ENCODE results near the gene D2HGDH. TPM values are rescaled to one million over a fixed set of nuclear protein-coding genes. Genes with fewer than 3 reads are reported as not detected.
"Not testable (repeated sequence)": the region's sequence is repeated elsewhere in the genome, so short reads cannot be mapped to it uniquely, and the experiment has no call there.

D2HGDH gene
- total and polyA plus RNA-seq, 7 donors: 14.1 to 31.0 (median 20.3) TPM

- Histone ChIP-seq H3K27ac (no peak overlapping the region), H3K27me3 (ENCODE audit: insufficient read depth in 3 of 3, low read length in 2 of 3) (peaks cover 0 to 1% (median 0%) of the 10 kb centered on the region in 3 donors), H3K4me1 (no peaks in the 10 kb centered on the region), H3K36me3 (ENCODE audit: insufficient read depth in 1 of 2, low read depth in 1 of 2) (no peaks in the 10 kb centered on the region), H3K9me3 (no peaks in the 10 kb centered on the region), H3K4me3 (no peak overlapping the region)
- intact Hi-C loops (cut with DNase I): no loop called here
- no peak for ATAC-seq
- WGBS, 3 donors: 54 to 63% (median 57%) methylated on average over 13 to 16 of the region's 16 CpGs
- DNase-seq: peak in 1 of 2 donors; percentile 38
- no peak for TF ChIP-seq CTCF (IDR thresholded peaks at IDR 0.05)
These were observed 82.8 kb downstream of the D2HGDH start for GRCh38 chr2:241817126-241817820.

- H3K27me3 ChIP-seq (ENCODE audit: insufficient read depth in 3 of 3, low read length in 2 of 3); H3K9me3 ChIP-seq; ATAC-seq; H3K4me3 ChIP-seq; H3K27ac ChIP-seq; H3K36me3 ChIP-seq (ENCODE audit: insufficient read depth in 1 of 2, low read depth in 1 of 2); DNase-seq; intact Hi-C loops (cut with DNase I); H3K4me1 ChIP-seq: not testable (repeated sequence)
- WGBS, 3 donors: 84 to 92% (median 84%) methylated on average over 9 to 10 of the region's 10 CpGs
These were observed 83.4 kb downstream of the D2HGDH start for GRCh38 chr2:241817821-241818215.

Other genes starting within 250 kb of the D2HGDH start
- 100 to 1,000 TPM; 268 to 382 (median 276) TPM for gene STK25, start 226.0 kb upstream of the D2HGDH start, total RNA-seq
- 100 to 1,000 TPM; 227 to 489 (median 385) TPM for gene STK25, start 226.0 kb upstream of the D2HGDH start, polyA plus RNA-seq
- gene BOK, start 175.9 kb upstream of the D2HGDH start, total RNA-seq: 1 to 10 TPM; 1.3 to 3.9 (median 3.2) TPM
- gene BOK, start 175.9 kb upstream of the D2HGDH start, polyA plus RNA-seq: 10 to 100 TPM in 1 of 3 donors, 1 to 10 TPM in 2; 1.3 to 12.8 (median 3.9) TPM
- gene THAP4, start 97.5 kb upstream of the D2HGDH start, total RNA-seq: 10 to 100 TPM; 64.9 to 96.7 (median 79.4) TPM
- gene THAP4, start 97.5 kb upstream of the D2HGDH start, polyA plus RNA-seq: 100 to 1,000 TPM in 1 of 3 donors, 10 to 100 TPM in 2; 86.6 to 133 (median 93.1) TPM
- gene ATG4B, start 96.9 kb upstream of the D2HGDH start, total RNA-seq: 10 to 100 TPM; 33.7 to 51.3 (median 37.3) TPM
- gene ATG4B, start 96.9 kb upstream of the D2HGDH start, polyA plus RNA-seq: 10 to 100 TPM; 40.0 to 48.3 (median 40.8) TPM
- gene DTYMK, start 47.8 kb upstream of the D2HGDH start, total RNA-seq: 1 to 10 TPM; 6.4 to 8.5 (median 6.7) TPM
- gene DTYMK, start 47.8 kb upstream of the D2HGDH start, polyA plus RNA-seq: 10 to 100 TPM in 2 of 3 donors, 1 to 10 TPM in 1; 8.1 to 24.6 (median 20.0) TPM
- 10 to 100 TPM; 16.7 to 20.5 (median 17.9) TPM for gene ING5, start 32.6 kb upstream of the D2HGDH start, total RNA-seq
- gene ING5, start 32.6 kb upstream of the D2HGDH start, polyA plus RNA-seq: 10 to 100 TPM; 14.5 to 25.4 (median 22.9) TPM
- under 1 TPM in 1 of 4 donors, not detected in 3; 0.16 TPM for gene GAL3ST2, start 42.2 kb downstream of the D2HGDH start, total RNA-seq
- under 1 TPM in 1 of 3 donors, not detected in 2; 0.14 TPM for gene GAL3ST2, start 42.2 kb downstream of the D2HGDH start, polyA plus RNA-seq
- gene NEU4, start 74.6 kb downstream of the D2HGDH start, total RNA-seq: 10 to 100 TPM in 2 of 4 donors, 1 to 10 TPM in 1, under 1 TPM in 1; 0.44 to 18.0 (median 9.1) TPM
- 10 to 100 TPM in 1 of 3 donors, 1 to 10 TPM in 1, under 1 TPM in 1; 0.73 to 54.6 (median 3.4) TPM for gene NEU4, start 74.6 kb downstream of the D2HGDH start, polyA plus RNA-seq
- gene PDCD1, start 124.3 kb downstream of the D2HGDH start, total RNA-seq: under 1 TPM in 2 of 4 donors, not detected in 2; 0.20 to 0.30 TPM
- under 1 TPM; 0.03 to 0.06 (median 0.05) TPM for gene PDCD1, start 124.3 kb downstream of the D2HGDH start, polyA plus RNA-seq
- not detected for gene RTP5, start 135.1 kb downstream of the D2HGDH start, total RNA-seq
- gene RTP5, start 135.1 kb downstream of the D2HGDH start, polyA plus RNA-seq: under 1 TPM in 1 of 3 donors, not detected in 2; 0.01 TPM

All from psoas muscle (tissue), 8 donors.